Forelimb muscle (tissue), 1 donor: Measurements from ENCODE around the gene FOXA1. TPM values are rescaled to one million over a fixed set of nuclear protein-coding genes. Genes with fewer than 3 reads are reported as not detected.

Experiments
- DNase-seq: peaks from one replicate; pipeline ENCODE4 v3.0.0-alpha.2; 2013; ENCODE audit warnings: low read depth
- polyA plus RNA-seq: library from polyadenylated mRNA; unstranded; fragments of 120-200 nt; gene quantifications from one replicate; pipeline ENCODE4 v1.2.1, GENCODE V29; 2013; ENCODE audit not compliant: insufficient read length

FOXA1 gene
- polyA plus RNA-seq, 1 donor: not detected

DNA sequence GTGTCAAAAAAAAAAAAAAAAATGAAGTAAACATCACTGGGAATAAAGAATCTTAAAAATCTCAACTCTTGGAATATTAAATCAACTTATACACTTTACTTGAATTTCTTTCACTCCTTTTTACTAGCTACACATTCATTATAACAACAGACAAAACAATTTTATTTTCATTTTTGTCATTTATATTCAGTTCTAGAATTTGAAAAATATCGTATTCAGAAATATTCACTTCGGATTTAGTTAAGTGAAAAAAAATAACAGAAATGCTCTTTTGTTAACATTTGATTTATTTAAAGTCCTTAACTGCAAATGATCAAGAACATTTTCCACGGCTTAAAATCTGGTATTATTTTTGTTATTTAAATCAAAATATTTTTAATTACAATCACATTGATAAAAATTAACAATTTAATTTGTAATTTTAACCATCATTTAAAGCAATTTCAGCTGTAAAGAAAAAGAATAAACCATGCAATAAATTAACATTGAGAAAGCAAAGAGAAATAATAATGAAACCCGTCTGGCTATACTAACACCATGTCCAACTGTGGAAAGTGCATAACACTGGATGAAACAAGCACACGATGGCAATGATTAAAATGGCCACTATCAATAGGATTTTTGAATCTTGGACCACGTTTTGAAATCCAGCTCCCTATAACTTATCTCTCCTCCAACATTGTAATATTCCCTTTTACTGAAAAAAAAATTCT, 5.2 kb downstream of the FOXA1 start:
- no peak for DNase-seq

DNA sequence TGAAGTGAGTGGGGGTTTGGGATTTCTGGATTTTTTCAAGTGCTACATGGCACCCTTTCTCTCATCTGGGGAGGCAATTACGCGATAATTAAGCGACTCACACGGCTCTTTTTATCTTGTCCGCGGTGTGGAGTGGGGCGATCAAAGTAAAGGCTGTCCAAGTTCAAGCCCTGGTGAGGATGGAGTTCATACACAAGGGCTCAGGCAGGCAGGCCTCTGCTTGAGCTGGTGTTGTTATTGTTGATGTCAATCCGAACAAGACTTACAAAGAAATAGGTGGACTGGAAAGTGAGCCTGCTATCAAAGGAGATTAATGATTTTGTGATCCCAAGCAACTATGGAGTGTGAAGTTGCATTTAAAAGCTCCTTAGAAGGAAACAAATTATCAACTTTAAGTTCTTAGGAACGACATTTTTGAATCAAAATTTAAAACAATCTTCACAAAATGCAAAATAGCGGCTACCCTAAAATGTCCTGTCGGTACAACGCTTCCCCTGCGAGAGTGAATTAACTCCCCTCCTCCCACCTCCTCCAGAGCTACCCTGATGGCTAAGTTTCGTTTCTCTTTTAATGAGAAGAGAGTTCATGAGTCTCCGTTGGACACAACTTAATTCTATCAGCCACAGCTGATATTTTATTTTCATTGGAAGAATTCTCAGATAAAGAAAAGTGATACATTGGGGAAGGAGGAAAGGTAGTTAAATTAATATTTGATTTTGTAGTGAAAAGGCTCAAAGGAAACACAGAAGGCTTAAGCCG, 5.9 kb downstream of the FOXA1 start:
- no peak for DNase-seq

DNA sequence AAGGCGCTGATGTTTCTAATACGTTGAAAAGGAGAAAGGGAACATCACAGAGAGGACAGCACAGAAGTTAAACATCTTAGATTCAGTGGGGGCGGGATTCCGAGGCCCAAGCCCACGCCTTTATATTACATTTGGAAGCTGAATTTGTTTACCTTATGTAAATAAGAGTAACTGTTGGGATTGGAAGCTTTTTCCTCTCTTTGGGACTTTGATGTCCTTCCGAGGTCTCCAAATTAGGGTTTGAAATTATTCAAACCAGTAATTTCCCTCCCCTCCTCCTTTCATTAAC, 6.4 kb downstream of the FOXA1 start:
- no peak for DNase-seq

DNA sequence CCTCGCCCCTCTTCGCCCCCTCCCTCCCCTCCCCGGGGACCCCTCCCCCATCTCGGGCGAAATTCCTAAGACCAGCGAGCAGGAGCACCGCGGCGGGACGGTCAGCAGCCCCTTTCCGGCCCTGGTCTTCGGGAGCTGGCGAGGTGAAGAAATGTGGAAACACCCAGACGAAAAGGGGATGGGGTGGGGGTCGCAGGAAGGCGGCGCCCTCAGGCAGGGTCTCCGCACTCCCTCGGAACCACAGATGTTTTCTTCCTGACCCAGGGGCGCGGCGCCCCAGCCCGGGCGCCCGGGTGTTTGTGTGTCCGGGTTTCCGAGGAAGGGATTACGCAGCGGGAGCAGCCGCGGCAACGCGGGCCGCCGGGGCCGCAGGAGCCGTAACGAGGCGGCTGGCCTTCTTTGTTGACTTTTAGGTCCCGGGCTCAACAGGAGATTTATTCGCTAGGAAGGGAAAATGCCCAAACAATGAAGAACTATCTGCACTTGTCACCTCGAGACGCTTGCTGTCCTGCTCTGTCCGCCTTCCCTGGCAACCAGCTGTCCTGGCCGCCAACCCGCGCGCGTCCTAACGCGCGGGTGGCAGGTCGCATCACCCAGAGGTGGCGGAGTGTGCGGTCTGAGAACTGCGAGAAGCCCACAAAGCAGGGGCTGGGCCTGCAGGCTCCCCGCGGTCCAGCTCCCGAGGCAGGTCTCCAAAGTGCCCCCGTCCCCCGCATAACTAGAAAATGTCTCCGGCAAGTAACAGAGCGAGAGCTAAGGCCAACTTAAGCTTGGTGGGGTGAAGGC, 7.0 kb downstream of the FOXA1 start:
- no peak for DNase-seq

DNA sequence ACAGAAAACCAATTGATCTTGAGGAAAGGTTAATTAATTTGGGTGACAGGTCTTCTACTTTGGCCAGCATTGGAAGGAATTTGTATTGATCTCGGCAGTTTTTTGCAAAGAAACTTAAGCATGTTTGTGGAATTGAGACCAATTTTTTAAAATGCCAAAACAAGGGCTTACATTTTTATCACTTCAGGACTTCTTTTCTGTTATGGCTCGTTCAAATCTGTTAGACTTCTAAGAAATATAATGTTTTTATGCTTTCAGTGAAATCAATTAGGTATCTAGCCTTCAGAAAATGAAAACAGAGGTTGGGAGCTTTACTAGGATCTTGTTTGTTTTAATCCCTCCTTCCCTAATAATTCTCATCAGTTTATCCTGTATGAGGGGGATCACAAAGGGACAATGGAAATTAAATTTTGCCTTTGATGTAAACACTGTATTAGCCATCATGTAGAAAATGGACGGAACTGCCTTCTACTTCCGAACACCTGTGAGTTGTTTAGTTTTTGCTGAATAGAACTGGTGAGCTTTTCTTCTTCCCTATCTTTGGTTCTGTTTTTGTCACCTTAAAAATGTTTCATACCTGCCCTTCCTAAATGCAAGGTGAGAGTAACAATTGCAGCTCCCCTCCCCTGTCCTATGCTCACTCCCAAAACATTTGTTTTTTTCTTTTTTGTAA, 7.8 kb downstream of the FOXA1 start:
- no peak for DNase-seq

DNA sequence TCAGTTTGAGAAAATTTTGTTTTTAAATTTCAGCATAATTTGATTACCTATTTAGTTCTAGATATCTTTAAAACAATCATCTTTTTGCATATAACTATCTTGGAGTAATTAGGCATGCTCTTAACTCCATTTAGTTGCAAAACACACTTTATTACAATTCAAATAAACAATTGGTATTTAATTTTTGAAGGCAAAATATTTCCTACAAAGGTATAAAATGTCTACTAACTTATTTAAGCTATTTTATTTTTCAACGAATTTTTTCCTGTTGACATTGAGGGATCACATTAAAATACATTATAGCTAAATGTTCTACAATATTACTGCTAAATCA, 8.3 kb downstream of the FOXA1 start:
- no peak for DNase-seq

DNA sequence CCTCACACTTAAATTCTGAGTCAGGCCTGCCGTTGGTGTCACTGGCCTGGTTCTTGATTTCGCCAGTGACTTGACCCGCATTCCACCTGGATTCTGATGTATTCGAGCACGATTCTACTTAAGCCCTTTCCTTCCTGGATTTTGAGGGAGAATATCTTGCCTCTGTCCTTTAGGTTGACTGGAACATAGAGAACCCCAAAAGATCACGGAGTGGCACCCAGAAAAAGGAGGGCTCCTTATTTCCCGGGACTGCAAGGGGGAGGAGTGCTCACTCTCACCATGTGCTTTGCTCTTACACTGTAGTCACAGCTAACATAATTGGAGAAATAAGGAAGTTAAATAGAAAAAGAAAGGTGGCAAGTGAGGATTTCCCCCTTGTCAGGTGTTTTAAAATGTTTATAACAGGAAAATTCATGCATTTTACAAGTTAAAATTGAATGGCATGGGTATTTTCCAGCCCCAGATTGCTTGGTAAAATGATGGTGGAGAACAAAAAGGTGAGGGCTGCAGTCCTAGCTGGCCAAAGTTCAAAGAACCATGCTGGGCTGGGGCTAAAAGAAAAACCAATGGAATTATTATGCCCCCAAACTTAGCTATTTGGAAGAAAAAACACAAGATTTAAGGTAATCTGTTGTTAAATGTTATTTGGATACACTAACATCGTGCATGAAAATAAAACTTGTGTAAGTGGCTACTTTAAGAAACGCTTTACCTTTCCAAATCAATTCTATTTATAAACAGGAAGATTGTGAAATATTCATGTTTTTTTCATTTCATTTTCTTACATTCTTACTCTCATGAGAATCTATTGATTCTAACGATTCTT, 8.9 kb downstream of the FOXA1 start:
- no peak for DNase-seq

DNA sequence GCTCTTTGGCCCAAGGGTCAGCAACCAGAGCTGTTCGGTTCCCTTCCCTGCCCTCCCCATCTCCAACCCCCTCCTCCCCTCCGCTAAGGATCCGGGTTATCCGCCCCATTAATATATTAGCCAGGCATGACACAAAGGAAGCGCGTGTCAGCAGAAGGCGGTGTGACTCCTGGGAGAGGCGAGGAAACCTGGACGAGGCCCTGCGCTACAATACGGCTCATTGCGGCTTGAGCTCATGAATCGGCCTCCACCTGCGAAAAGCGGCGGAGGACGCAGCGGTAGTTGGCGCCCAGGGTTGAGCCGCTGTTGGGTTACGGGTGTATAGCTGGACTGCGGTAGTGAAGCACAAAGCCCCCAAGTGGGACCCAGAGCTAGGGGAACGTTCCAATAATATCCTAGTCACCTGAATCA, 9.9 kb downstream of the FOXA1 start:
- DNase-seq: no peak

DNA sequence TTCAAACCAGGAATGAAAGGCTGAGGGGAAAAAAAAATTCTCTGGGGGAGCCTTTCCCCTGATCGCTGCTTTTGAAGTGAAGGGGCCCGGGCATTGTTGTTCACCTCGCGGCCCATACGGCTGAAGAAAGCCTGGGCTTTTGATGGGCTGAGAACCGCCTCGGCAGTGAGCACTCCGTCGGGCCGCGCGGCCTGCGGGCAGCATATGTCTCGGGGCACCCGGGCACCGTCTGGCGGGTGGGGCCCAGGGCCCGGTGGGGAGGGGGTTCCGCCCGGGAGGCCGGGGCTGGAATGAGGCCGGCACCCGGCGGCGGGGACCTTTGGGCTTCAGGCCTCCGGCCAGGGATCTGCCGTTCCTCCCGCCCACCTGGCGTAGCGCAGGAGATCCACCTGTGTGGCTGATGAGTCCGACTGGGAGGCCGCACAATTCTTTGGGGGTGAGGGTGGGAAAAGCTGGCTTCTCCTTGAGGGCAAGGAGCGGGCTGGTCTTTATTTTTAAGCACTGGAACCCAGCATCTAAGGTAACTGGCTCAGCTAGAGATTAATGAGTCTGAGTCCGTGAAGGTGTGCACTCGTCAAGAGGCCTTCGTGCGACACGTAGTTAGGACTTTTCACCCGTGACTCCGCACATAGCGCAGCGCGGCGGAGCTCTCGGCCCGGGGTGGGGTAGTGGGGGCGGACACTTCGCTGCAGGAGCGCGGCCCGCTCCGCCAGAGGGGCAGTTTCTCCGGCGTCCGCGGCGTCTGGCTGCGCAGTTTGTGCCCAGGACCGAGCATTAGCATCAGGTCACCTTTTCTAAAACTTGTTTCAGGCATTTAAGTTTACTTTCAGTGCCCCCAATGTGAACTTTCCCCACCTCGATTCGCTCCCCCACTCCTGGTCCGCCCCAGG, 10.6 kb downstream of the FOXA1 start:
- DNase-seq: no peak

DNA sequence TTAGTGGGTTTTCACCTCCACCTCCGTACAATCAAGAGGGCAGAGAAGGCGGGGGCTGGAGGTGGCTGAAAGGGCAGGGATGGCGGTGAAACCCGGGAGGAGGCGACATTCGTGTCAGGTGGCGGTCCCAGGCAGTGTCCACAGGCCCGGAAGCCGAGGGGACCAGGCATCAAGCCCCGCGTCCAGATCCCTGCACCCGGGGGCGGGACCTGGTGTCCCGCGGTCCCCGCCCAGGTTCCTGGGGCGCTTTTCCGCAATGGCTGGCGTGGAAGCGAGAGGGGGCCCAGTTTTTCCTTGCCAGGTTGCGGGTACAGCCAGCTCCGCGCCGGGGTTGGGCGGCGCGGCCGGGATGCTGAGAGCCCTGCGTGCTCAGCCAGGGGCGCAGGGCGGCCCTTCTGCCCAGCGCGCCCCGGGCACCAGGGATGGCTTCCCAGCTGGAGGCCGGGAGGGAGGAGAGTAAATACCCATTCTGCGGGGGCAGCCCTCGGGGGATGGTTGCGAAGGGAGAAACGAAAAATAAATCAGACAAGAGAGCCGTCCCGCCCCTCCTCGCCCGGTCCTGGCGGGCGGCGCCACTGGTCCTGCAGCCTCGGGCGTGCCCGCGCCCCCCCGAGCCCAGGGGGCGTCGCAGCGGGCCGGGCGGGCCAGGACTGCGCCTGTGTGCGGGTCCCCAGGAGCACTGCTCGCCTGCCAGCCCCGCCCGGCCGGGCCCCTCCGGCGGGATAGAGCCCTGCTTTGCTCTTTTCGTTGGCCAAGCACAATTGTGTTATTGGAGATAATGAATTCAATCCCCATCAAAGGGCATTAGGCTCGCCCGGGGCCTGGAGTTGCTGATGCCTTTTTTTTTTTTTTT, 11.5 kb downstream of the FOXA1 start:
- DNase-seq: no peak

DNA sequence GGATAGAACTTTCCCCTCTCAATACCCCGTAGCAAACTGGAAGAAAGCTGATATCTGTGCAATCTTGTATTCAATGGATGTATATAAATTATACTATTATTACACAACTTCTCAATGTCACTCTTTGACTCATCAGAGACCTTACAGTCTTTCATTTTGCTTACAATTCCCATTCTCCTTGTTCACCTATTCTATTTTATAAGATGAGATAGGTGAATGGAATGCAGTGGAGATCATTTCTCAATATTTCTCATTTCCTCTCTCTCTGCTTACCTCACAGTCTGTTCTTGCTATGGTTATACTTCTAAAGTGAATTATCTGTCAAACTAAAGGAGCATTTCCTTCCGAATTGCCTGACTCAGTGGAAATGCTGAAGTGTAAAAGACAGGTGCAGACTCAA, 14.9 kb downstream of the FOXA1 start:
- no peak for DNase-seq

DNA sequence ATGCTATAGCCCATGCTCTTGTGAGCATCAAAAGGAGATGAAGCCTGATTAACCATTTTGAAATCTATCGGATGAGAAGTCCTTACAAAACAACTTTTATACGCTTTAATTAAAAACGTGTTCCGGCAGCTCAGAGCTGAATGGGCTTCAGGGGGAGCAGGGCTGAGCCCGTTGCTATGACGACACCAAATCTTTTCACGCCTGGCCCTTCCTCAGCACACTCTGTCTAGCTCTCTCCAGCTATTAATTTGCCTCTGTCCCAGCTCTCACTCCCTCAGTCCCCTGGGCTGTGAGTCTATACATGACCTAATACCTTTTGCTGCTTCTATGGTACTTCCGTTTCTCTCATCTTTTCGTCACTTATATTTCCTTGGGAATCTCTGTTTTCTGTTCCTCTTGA, 15.8 kb downstream of the FOXA1 start:
- no peak for DNase-seq

DNA sequence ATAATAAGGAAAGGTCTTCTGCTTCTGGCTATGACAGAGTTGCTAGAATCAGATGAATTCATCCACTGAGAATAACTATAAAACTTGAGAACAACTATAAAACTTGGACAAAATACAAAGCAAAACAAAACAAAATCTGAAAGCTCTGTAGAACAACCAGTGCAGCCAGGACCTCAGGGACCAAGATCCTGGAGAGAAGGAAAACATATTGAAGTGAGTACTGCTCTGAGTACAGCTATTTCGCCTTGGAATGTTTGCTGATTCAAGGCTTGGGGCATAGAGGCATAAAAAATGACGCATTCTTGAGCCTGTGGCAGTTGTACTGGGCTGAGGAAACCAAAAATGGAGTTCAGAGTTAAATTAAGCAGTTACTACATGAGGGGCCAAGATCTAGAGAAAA, 21.7 kb downstream of the FOXA1 start:
- DNase-seq: no peak

DNA sequence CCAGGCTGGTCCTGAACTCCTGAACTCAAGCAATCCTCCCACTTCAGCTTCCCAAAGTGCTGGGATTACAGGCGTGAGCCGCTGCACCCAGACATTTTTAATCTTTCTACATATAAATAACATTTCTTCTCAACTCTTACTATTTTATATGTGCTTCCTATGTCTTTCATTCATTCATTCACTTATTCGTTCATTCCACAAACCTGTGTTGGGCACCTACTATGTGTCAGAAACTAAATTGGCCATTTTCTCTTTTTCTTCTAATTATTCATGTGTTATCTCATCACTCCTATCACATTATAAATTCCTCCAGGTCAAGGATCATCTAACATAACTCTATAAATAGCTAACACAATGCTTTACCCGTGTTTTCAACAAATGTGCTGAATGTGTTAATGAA, 23.7 kb downstream of the FOXA1 start:
- DNase-seq: no peak

DNA sequence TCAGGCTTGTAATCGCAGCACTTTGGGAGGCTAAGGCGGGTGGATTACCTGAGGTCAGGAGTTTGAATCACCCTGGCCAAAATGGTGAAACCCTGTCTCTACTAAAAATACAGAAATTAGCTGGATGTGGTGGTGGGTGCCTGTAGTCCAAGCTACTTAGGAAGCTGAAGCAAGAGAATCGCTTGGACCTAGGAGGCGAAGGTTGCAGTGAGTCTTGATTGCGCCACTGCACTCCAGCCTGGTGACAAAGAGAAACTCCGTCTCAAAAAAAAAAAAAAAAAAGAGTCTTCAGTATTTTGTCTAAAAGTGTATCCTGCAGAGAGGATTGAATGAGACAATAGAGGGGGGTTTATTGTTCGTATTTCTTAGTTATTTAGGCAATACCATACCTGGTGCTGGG, 25.3 kb downstream of the FOXA1 start:
- no peak for DNase-seq

DNA sequence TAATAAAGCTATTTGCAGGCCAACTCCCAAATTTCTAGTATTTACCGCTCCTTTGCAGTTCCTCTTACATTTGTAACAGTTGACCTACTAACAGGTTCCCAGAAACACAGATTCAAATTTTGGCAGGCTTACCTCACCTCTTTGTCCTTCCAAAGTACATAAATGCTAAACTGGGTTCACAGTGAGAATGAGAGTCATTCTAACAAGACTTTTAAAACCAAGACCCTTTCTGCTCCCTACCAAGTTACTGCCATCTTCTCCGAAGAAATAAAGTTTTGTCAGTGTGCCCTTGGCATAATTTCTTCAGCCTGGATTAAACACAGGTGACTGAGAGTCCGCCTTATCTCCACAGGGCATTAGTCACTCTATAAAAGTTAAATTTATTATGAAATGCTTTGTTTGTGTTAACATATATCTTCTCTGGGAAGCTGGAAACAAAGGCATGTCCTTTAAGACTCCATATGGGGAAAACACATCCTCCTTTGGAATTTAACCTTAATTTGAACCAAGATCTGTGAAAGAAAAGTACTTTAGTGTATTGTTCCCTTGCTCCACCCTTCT, 28.2 kb downstream of the FOXA1 start:
- DNase-seq: no peak

DNA sequence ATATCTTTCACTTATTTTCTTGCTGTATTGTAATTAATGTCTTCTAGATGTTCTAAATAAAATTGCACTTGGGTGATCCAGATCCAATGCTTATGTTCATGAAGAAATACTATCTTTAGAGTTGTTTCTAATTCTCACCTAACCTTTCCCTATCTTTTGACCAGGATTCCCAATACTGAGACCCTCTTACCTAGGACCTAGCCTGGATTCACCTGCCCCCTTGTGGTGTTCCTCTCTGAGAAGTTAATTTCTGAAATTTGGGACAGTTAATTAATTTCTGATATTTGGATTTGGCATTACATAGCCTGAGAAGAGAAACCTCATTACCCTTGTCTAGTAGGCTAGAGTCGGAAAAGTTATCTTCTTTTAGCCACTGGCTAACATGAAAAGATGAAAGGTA, 29.5 kb downstream of the FOXA1 start:
- DNase-seq: no peak

DNA sequence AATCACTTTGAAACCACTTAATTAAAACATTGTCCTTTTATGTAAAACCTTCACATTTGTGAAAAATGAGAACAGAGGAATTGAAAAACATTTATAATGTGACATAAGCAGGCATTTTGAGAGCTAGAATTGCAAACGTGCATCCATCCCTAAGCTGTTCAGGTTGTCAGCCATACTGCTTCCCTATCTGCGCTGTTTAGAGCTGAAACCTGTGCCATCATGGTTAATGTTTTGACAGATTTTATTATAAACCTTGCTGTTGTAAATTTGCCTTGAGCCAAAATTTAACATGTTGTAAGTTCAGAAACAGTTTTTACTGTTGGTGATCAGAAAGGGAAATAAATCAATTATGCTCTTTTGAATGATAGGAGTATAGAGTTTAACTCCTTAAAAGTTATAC, 31.9 kb downstream of the FOXA1 start:
- DNase-seq: no peak

DNA sequence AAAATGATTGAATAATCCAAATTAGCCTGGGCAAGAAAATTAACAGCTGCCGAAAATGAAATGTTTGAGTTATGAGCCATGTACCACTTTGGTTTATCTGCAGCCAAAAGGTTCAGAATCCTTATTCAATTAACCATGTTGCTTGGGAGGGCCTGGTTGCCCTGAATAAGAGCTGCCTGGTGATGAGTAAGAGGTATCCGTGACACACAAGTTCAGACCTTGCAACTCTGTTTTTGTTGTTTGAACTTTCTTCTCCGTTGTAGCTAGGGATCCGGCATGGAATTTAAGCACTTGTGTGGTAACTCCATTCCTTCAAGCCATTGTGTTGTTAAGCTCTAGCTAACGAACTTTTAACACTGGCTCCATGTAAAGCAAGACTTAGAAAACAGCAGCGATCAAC, 35.7 kb downstream of the FOXA1 start:
- DNase-seq: no peak
